HepG2 (cell line): ENCODE measurements around the gene ZIM2. TPM values are rescaled to one million over a fixed set of nuclear protein-coding genes. Genes with fewer than 3 reads are reported as not detected.

ENCODE experiments used
- FOSL2 ChIP-seq: sonication (generic); formaldehyde crosslinking; IDR thresholded peaks from 2 replicates; pipeline ENCODE4 v1.4.0; 2020; ENCODE audit warnings: missing genetic modification reagents
- KAT8 ChIP-seq: IDR thresholded peaks from 2 replicates; pipeline ENCODE4 v1.6.1; 2016; ENCODE audit warnings: missing genetic modification reagents, missing compliant biosample characterization
- NCOR1 ChIP-seq: fragments of 200-600 bp; sonication (generic); IDR thresholded peaks from 2 replicates; pipeline ENCODE4 v1.7.0; 2017; ENCODE audit warnings: antibody characterized with exemption, low read length, borderline replicate concordance
- NFIC ChIP-seq: IDR thresholded peaks from 2 replicates; pipeline ENCODE4 v1.6.1; 2012; ENCODE audit warnings: mild to moderate bottlenecking, low read length, inconsistent platforms
- RBM39 ChIP-seq: fragments of 200-400 bp; formaldehyde crosslinking; IDR thresholded peaks from one replicate; pipeline ENCODE4 v1.6.1; 2018; ENCODE audit warnings: antibody characterized with exemption, mild to moderate bottlenecking, low read depth, low read length; ENCODE audit not compliant: poor library complexity, severe bottlenecking
- ZNF24 ChIP-seq: fragments of 450-650 bp; IDR thresholded peaks from 2 replicates; pipeline ENCODE4 v1.6.1; 2017; ENCODE audit warnings: antibody characterized with exemption, mild to moderate bottlenecking
- ZNF709 ChIP-seq: sonication (generic); formaldehyde crosslinking; IDR thresholded peaks from 2 replicates; pipeline ENCODE4 v1.5.0; 2020; ENCODE audit warnings: mild to moderate bottlenecking, missing genetic modification reagents
- polyA plus RNA-seq, 8 experiments: library from polyadenylated mRNA; depleted of rRNA in 3 of 8; stranded (reverse) in 7 of 8; unstranded in 1 of 8; fragments of >200 nt; fragmentation: Illumina TruSeq in 4 of 8; extraction: Trizol in 4 of 8; gene quantifications; 2 replicates each; pipeline versions ENCODE4 v1.2.1 to v1.2.3, GENCODE V29; 2011 to 2016; ENCODE audit warnings: low read depth in 4 of 8, missing spikeins in 1 of 8, mixed read lengths in 1 of 8; ENCODE audit not compliant: insufficient read depth in 1 of 8
- total RNA-seq, 5 experiments: library from RNA; depleted of rRNA; stranded (reverse); fragments of >200 nt; fragmentation: Illumina TruSeq; extraction: Trizol; gene quantifications; 2 replicates each; pipeline ENCODE4 v1.2.3, GENCODE V29; 2016; ENCODE audit warnings: low read depth in 1 of 5
- TF ChIP-seq, protein P1 (sequence below): IDR thresholded peaks from 2 replicates; pipeline ENCODE4 v1.6.1; 2016; ENCODE audit warnings: missing genetic modification reagents, missing compliant biosample characterization
- TF ChIP-seq, protein P2 (sequence below): sonication (generic); formaldehyde crosslinking; IDR thresholded peaks from 2 replicates; pipeline ENCODE4 v1.4.0; 2020; ENCODE audit warnings: mild to moderate bottlenecking, missing genetic modification reagents
- TF ChIP-seq, protein P3 (sequence below): sonication (generic); formaldehyde crosslinking; IDR thresholded peaks from 2 replicates; pipeline ENCODE4 v1.9.0; 2021; ENCODE audit warnings: mild to moderate bottlenecking, missing genetic modification reagents
- TF ChIP-seq, protein P4 (sequence below): sonication (generic); formaldehyde crosslinking; IDR thresholded peaks from 2 replicates; pipeline ENCODE4 v1.4.0; 2020; ENCODE audit warnings: missing genetic modification reagents

The ZIM2 gene
- total and polyA plus RNA-seq, 2 of the 13 experiments (the other 11 are each of a cell fraction or from before 2014, with no cell fraction given): 7.2 to 10.3 TPM

DNA sequence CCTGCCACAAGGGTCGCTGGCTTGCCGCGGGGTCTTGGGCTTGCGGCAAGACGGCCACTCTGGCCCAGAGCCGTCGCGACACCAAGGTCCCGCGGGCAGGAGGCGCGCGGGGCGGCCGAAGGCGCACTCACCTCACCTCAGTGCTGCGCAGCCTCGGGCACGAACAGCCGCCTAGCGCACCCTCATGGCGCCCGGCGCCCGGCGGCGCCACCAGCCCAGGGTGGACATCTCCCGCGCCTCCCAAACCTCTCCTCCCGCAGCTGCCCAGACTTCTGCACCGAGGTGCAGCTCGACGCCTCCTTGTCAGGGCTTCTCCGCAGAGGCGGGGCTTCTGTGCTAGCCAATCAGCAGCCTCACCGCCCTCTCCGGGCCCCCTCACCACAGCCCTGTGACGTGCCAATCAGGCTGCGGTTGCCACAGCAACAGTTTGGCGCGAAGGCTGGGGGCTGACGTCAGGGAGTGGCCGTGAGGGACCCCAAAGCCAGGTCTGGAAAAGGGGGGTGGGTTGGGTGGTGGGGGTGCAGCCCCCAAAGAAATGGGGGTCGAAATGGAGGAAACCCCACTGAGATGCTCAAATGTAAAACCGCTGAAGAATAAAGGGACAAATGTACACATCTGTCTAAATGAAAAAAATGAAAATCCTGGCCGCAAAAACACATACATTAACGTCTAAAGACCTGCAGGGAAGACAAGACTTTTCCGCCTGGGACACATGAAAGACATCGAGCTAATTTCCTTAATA lies at the start of gene ZIM2, which contains the start of gene PEG3 (continued):
- TF ChIP-seq ZNF24: no peak
- peak; percentile 66 for TF ChIP-seq RBM39
- no peak for TF ChIP-seq FOSL2 (CRISPR knock-in tag)
- peak; percentile 79 for TF ChIP-seq ZNF709 (CRISPR knock-in tag)
- TF ChIP-seq NFIC: no peak
- TF ChIP-seq, protein P1, sequence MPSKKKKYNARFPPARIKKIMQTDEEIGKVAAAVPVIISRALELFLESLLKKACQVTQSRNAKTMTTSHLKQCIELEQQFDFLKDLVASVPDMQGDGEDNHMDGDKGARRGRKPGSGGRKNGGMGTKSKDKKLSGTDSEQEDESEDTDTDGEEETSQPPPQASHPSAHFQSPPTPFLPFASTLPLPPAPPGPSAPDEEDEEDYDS (CRISPR knock-in tag): peak; percentile 99
- TF ChIP-seq, protein P2, sequence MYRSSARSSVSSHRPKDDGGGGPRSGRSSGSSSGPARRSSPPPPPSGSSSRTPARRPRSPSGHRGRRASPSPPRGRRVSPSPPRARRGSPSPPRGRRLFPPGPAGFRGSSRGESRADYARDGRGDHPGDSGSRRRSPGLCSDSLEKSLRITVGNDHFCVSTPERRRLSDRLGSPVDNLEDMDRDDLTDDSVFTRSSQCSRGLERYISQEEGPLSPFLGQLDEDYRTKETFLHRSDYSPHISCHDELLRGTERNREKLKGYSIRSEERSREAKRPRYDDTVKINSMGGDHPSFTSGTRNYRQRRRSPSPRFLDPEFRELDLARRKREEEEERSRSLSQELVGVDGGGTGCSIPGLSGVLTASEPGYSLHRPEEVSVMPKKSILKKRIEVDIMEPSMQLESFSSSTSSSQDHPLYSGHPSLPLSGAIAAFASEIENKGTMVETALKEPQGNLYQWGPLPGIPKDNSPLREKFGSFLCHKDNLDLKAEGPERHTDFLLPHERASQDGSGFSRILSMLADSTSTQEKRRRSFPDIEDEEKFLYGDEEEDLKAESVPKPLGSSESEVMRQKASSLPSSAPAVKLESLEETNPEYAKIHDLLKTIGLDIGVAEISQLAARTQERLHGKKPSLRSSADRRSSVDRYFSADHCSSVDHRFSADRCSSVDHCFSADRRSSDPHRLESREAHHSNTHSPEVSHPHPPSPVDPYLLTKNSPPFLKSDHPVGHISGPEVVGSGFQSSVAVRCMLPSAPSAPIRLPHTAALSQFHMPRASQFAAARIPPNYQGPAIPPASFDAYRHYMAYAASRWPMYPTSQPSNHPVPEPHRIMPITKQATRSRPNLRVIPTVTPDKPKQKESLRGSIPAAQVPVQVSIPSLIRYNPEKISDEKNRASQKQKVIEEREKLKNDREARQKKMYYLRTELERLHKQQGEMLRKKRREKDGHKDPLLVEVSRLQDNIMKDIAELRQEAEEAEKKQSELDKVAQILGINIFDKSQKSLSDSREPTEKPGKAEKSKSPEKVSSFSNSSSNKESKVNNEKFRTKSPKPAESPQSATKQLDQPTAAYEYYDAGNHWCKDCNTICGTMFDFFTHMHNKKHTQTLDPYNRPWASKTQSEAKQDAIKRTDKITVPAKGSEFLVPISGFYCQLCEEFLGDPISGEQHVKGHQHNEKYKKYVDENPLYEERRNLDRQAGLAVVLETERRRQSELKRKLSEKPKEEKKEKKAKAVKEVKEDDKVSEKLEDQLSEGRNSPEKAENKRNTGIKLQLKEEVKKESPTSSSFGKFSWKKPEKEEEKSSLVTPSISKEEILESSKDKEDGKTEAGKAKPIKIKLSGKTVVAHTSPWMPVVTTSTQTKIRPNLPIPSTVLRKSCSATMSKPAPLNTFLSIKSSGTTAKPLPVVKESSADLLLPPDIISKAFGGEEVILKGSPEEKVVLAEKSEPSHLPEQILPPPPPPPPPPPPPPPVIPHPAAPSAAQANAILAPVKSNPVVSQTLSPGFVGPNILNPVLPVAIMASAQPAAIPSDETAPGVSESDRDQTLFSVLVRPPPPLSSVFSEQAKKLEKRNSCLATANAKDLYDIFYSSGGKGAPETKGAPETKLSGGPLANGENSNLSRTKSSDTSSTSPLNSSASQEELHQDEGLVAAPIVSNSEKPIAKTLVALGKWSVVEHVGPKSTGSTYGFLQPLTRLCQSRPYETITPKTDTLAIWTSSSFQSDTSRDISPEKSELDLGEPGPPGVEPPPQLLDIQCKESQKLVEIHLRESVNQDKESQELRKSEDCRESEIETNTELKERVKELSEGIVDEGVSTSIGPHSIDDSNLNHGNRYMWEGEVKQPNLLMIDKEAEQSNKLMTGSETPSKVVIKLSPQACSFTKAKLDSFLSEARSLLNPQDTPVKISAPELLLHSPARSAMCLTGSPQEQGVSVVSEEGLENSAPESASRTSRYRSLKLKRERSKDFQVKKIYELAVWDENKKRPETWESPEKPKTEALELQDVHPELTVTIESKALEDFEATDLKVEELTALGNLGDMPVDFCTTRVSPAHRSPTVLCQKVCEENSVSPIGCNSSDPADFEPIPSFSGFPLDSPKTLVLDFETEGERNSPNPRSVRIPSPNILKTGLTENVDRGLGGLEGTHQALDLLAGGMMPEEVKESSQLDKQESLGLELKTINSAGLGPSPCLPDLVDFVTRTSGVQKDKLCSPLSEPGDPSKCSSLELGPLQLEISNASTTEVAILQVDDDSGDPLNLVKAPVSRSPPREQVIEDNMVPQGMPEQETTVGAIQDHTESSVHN (CRISPR knock-in tag): no peak
- TF ChIP-seq, protein P3, sequence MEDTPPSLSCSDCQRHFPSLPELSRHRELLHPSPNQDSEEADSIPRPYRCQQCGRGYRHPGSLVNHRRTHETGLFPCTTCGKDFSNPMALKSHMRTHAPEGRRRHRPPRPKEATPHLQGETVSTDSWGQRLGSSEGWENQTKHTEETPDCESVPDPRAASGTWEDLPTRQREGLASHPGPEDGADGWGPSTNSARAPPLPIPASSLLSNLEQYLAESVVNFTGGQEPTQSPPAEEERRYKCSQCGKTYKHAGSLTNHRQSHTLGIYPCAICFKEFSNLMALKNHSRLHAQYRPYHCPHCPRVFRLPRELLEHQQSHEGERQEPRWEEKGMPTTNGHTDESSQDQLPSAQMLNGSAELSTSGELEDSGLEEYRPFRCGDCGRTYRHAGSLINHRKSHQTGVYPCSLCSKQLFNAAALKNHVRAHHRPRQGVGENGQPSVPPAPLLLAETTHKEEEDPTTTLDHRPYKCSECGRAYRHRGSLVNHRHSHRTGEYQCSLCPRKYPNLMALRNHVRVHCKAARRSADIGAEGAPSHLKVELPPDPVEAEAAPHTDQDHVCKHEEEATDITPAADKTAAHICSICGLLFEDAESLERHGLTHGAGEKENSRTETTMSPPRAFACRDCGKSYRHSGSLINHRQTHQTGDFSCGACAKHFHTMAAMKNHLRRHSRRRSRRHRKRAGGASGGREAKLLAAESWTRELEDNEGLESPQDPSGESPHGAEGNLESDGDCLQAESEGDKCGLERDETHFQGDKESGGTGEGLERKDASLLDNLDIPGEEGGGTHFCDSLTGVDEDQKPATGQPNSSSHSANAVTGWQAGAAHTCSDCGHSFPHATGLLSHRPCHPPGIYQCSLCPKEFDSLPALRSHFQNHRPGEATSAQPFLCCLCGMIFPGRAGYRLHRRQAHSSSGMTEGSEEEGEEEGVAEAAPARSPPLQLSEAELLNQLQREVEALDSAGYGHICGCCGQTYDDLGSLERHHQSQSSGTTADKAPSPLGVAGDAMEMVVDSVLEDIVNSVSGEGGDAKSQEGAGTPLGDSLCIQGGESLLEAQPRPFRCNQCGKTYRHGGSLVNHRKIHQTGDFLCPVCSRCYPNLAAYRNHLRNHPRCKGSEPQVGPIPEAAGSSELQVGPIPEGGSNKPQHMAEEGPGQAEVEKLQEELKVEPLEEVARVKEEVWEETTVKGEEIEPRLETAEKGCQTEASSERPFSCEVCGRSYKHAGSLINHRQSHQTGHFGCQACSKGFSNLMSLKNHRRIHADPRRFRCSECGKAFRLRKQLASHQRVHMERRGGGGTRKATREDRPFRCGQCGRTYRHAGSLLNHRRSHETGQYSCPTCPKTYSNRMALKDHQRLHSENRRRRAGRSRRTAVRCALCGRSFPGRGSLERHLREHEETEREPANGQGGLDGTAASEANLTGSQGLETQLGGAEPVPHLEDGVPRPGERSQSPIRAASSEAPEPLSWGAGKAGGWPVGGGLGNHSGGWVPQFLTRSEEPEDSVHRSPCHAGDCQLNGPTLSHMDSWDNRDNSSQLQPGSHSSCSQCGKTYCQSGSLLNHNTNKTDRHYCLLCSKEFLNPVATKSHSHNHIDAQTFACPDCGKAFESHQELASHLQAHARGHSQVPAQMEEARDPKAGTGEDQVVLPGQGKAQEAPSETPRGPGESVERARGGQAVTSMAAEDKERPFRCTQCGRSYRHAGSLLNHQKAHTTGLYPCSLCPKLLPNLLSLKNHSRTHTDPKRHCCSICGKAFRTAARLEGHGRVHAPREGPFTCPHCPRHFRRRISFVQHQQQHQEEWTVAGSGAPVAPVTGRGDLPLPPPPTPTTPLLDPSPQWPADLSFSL (CRISPR knock-in tag): no peak
- TF ChIP-seq NCOR1: no peak
- no peak for TF ChIP-seq KAT8 (CRISPR knock-in tag)
- TF ChIP-seq, protein P4, sequence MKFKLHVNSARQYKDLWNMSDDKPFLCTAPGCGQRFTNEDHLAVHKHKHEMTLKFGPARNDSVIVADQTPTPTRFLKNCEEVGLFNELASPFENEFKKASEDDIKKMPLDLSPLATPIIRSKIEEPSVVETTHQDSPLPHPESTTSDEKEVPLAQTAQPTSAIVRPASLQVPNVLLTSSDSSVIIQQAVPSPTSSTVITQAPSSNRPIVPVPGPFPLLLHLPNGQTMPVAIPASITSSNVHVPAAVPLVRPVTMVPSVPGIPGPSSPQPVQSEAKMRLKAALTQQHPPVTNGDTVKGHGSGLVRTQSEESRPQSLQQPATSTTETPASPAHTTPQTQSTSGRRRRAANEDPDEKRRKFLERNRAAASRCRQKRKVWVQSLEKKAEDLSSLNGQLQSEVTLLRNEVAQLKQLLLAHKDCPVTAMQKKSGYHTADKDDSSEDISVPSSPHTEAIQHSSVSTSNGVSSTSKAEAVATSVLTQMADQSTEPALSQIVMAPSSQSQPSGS: no peak
